T-cell (primary cell): ENCODE data around the gene THSD7A. TPM values are rescaled to one million over a fixed set of nuclear protein-coding genes. Genes with fewer than 3 reads are reported as not detected.

ENCODE experiments used
- ATAC-seq, 4 experiments: fragments of 200-7000 bp in 3 of 4; fragments of 150-1000 bp in 1 of 4; cut with Tn5 transposase; replicated peaks in 1 of 4; 1 replicate in 3 of 4; 2 replicates in 1 of 4; pipeline ENCODE4 v1.10.0; 2021; ENCODE audit warnings: moderate library complexity in 3 of 4, mild to moderate bottlenecking in 2 of 4, moderate number of reproducible peaks in 1 of 4
- CTCF ChIA-PET, 2 donors: fragments of 300-600 bp; sonication (Branson Sonifier 250); formaldehyde crosslinking; loops; one replicate each; lab custom pipeline; 2022; ENCODE audit warnings: antibody characterized with exemption in 2 of 2; lab: Charles Lee
- POLR2A ChIA-PET, 2 donors: fragments of 300-600 bp; sonication (Branson Sonifier 250); formaldehyde crosslinking; loops; one replicate each; lab custom pipeline; 2022; ENCODE audit warnings: antibody characterized with exemption in 2 of 2; lab: Charles Lee
- DNase-seq, 35 experiments: peaks; one replicate each; pipeline versions ENCODE4 v3.0.0 to v3.0.0-alpha.2; 2013 to 2023
- H3K27ac ChIP-seq: one replicate; pipeline ENCODE4 v1.5.1; 2013; ENCODE audit warnings: low read length
- H3K27me3 ChIP-seq, 2 experiments: replicated peaks in 1 of 2; 1 replicate in 1 of 2; 2 replicates in 1 of 2; pipeline versions ENCODE4 v1.6.1 to v1.7.0; 2013; ENCODE audit warnings: low read length in 1 of 2, mixed read lengths in 1 of 2; ENCODE audit not compliant: control insufficient read depth in 2 of 2, insufficient read depth in 2 of 2; ENCODE audit errors: extremely low read depth in 1 of 2
- H3K36me3 ChIP-seq, 2 donors: 1 replicate in 1 of 2; 2 replicates in 1 of 2; pipeline versions ENCODE4 v1.6.1 to v1.7.0; 2013; ENCODE audit warnings: low read length in 1 of 2; ENCODE audit not compliant: control insufficient read depth in 2 of 2, insufficient read depth in 1 of 2; ENCODE audit errors: extremely low read depth in 1 of 2
- H3K4me1 ChIP-seq, 2 experiments: 1 replicate in 1 of 2; 2 replicates in 1 of 2; pipeline versions ENCODE4 v1.6.1 to v1.7.0; 2013; ENCODE audit warnings: low read length in 2 of 2, mixed read lengths in 1 of 2; ENCODE audit not compliant: insufficient read depth in 2 of 2, control insufficient read depth in 1 of 2; ENCODE audit errors: extremely low read depth in 1 of 2
- H3K4me3 ChIP-seq, 2 donors: 1 replicate in 1 of 2; 2 replicates in 1 of 2; pipeline versions ENCODE4 v1.5.1 to v1.7.0; 2013; ENCODE audit warnings: mild to moderate bottlenecking in 2 of 2, low read length in 1 of 2, moderate library complexity in 1 of 2; ENCODE audit not compliant: control insufficient read depth in 1 of 2; ENCODE audit errors: extremely low read depth in 1 of 2
- H3K9me3 ChIP-seq: 2 replicates; pipeline ENCODE4 v1.7.0; 2013
- H3K27ac Mint-ChIP-seq, 2 donors: one replicate each; pipeline ENCODE4 v1.8.0; 2020 to 2021; ENCODE audit warnings: mild to moderate bottlenecking in 2 of 2, mixed read lengths in 2 of 2
- H3K27me3 Mint-ChIP-seq, 2 donors: one replicate each; pipeline ENCODE4 v1.8.0; 2021 to 2022; ENCODE audit warnings: mixed read lengths in 2 of 2
- H3K36me3 Mint-ChIP-seq: one replicate; pipeline ENCODE4 v1.8.0; 2021; ENCODE audit warnings: mixed read lengths
- H3K4me1 Mint-ChIP-seq, 3 donors: one replicate each; pipeline ENCODE4 v1.8.0; 2020 to 2022; ENCODE audit warnings: mixed read lengths in 3 of 3, mild to moderate bottlenecking in 1 of 3
- H3K4me3 Mint-ChIP-seq, 3 donors: one replicate each; pipeline ENCODE4 v1.8.0; 2020 to 2022; ENCODE audit warnings: mild to moderate bottlenecking in 3 of 3, mixed read lengths in 3 of 3, moderate library complexity in 3 of 3
- H3K9me3 Mint-ChIP-seq, 3 donors: one replicate each; pipeline ENCODE4 v1.8.0; 2020 to 2022; ENCODE audit warnings: mixed read lengths in 3 of 3
- WGBS: methylation state at CpG from one replicate; pipeline ENCODE4 v1.1.5; 2013; ENCODE audit warnings: missing lambda C conversion rate; ENCODE audit not compliant: insufficient coverage; 5-methylcytosine and 5-hydroxymethylcytosine counted together
- total RNA-seq, 35 experiments: library from RNA in 6 of 35; stranded (reverse) in 6 of 35; fragments of 120-200 nt in 1 of 35; gene quantifications; one replicate each; pipeline versions ENCODE4 v1.2.1 to v1.2.4 and lab custom pipeline; 2013 to 2026

Gene THSD7A
- total RNA-seq, 5 donors from 2014 or later (not counting 1 experiment from before 2014, with no cell fraction given): 0.08 to 0.33 TPM; not detected in 3

GRCh38 chr7:11491811-11492210, 340.2 kb downstream of the THSD7A start:
- WGBS: 90% methylated on average over 3 of the region's 4 CpGs
- no peaks in the 10 kb centered on the region for H3K27me3 ChIP-seq
- H3K4me1 ChIP-seq: no peaks in the 10 kb centered on the region
- H3K27ac ChIP-seq: no peak overlapping the region
- no peak for ATAC-seq
- H3K4me3 ChIP-seq: no peak overlapping the region
- H3K4me3 Mint-ChIP-seq: no peak overlapping the region
- H3K27me3 Mint-ChIP-seq: no peaks in the 10 kb centered on the region
- CTCF ChIA-PET: no interaction called here
- H3K4me1 Mint-ChIP-seq: no peaks in the 10 kb centered on the region
- no peaks in the 10 kb centered on the region for H3K9me3 ChIP-seq
- POLR2A ChIA-PET: interaction anchor here in 1 of 2 donors (0.6 kb wide), 1 partner anchor 44 kb away, joined by 3 read pairs; no protein-coding TSS in a partner anchor
- no peaks in the 10 kb centered on the region for H3K36me3 Mint-ChIP-seq
- H3K36me3 ChIP-seq: no peaks in the 10 kb centered on the region
- peaks cover 0 to 2% (median 0%) of the 10 kb centered on the region in 3 donors for H3K9me3 Mint-ChIP-seq
- DNase-seq: no peak
- H3K27ac Mint-ChIP-seq: no peak overlapping the region

GRCh38 chr7:11489280-11489679, 342.7 kb downstream of the THSD7A start:
- no peaks in the 10 kb centered on the region for H3K9me3 Mint-ChIP-seq
- POLR2A ChIA-PET: no interaction called here
- H3K4me3 ChIP-seq: no peak overlapping the region

GRCh38 chr7:11486271-11486670, 345.7 kb downstream of the THSD7A start:
- ATAC-seq: no peak
- POLR2A ChIA-PET: no interaction called here

More at GRCh38 chr7:11489280-11489679, 342.7 kb downstream of the THSD7A start:
- CTCF ChIA-PET: no interaction called here
- Mint-ChIP-seq H3K27me3 (no peaks in the 10 kb centered on the region), H3K4me3 (no peak overlapping the region), H3K27ac (no peak overlapping the region), H3K36me3 (no peaks in the 10 kb centered on the region), H3K4me1 (no peaks in the 10 kb centered on the region)
- H3K9me3 ChIP-seq: no peaks in the 10 kb centered on the region
- no peaks in the 10 kb centered on the region for H3K36me3 ChIP-seq
- H3K27ac ChIP-seq: no peak overlapping the region
- H3K27me3 ChIP-seq: no peaks in the 10 kb centered on the region
- DNase-seq (no peak), ATAC-seq (no peak)
- no peaks in the 10 kb centered on the region for H3K4me1 ChIP-seq

GRCh38 chr7:11485636-11486035, 346.4 kb downstream of the THSD7A start:
- Histone ChIP-seq H3K4me3 (no peak overlapping the region), H3K27ac (no peak overlapping the region), H3K9me3 (no peaks in the 10 kb centered on the region), H3K36me3 (no peaks in the 10 kb centered on the region), H3K4me1 (no peaks in the 10 kb centered on the region), H3K27me3 (no peaks in the 10 kb centered on the region)
- Mint-ChIP-seq H3K36me3 (no peaks in the 10 kb centered on the region), H3K4me3 (no peak overlapping the region), H3K4me1 (no peaks in the 10 kb centered on the region), H3K27me3 (no peaks in the 10 kb centered on the region), H3K9me3 (no peaks in the 10 kb centered on the region), H3K27ac (no peak overlapping the region)
- ChIA-PET CTCF (no interaction called here), POLR2A (no interaction called here)
- no peak for ATAC-seq
- no peak for DNase-seq

More at GRCh38 chr7:11486271-11486670, 345.7 kb downstream of the THSD7A start:
- no peaks in the 10 kb centered on the region for H3K36me3 Mint-ChIP-seq
- Histone ChIP-seq H3K4me1 (no peaks in the 10 kb centered on the region), H3K27me3 (no peaks in the 10 kb centered on the region), H3K9me3 (no peaks in the 10 kb centered on the region), H3K36me3 (no peaks in the 10 kb centered on the region), H3K4me3 (no peak overlapping the region), H3K27ac (no peak overlapping the region)
- no CpG with 5 or more reads among the region's 2 CpGs for WGBS
- H3K4me1 Mint-ChIP-seq: no peaks in the 10 kb centered on the region
- no peak for DNase-seq
- no peak overlapping the region for H3K4me3 Mint-ChIP-seq
- no peaks in the 10 kb centered on the region for H3K9me3 Mint-ChIP-seq
- H3K27me3 Mint-ChIP-seq: no peaks in the 10 kb centered on the region
- CTCF ChIA-PET: no interaction called here
- no peak overlapping the region for H3K27ac Mint-ChIP-seq

- no peak overlapping the region for H3K4me3 ChIP-seq
- WGBS: 30% methylated on average over 1 of the region's 3 CpGs
- DNase-seq: no peak
- H3K27ac ChIP-seq: no peak overlapping the region
- H3K9me3 ChIP-seq: no peaks in the 10 kb centered on the region
- Mint-ChIP-seq H3K4me3 (no peak overlapping the region), H3K36me3 (no peaks in the 10 kb centered on the region), H3K27me3 (no peaks in the 10 kb centered on the region), H3K4me1 (no peaks in the 10 kb centered on the region), H3K9me3 (peaks cover 0 to 3% (median 0%) of the 10 kb centered on the region in 3 donors), H3K27ac (no peak overlapping the region)
- no peaks in the 10 kb centered on the region for H3K36me3 ChIP-seq
- ChIA-PET CTCF (no interaction called here), POLR2A (no interaction called here)
- no peaks in the 10 kb centered on the region for H3K4me1 ChIP-seq
- no peak for ATAC-seq
- H3K27me3 ChIP-seq: no peaks in the 10 kb centered on the region
These were observed 351.9 kb downstream of the THSD7A start for GRCh38 chr7:11480143-11480542.

- Mint-ChIP-seq H3K4me3 (no peak overlapping the region), H3K36me3 (no peaks in the 10 kb centered on the region), H3K9me3 (peaks cover 0 to 3% (median 3%) of the 10 kb centered on the region in 3 donors), H3K27ac (no peak overlapping the region), H3K4me1 (no peaks in the 10 kb centered on the region), H3K27me3 (no peaks in the 10 kb centered on the region)
- CTCF ChIA-PET: no interaction called here
- POLR2A ChIA-PET: no interaction called here
- no peak for ATAC-seq
- Histone ChIP-seq H3K27ac (no peak overlapping the region), H3K4me3 (no peak overlapping the region), H3K9me3 (no peaks in the 10 kb centered on the region), H3K4me1 (no peaks in the 10 kb centered on the region), H3K27me3 (no peaks in the 10 kb centered on the region), H3K36me3 (no peaks in the 10 kb centered on the region)
- no CpG with 5 or more reads among the region's 3 CpGs for WGBS
- no peak for DNase-seq
These were observed 353.1 kb downstream of the THSD7A start for GRCh38 chr7:11478882-11479281.

GRCh38 chr7:11478426-11478825, 353.6 kb downstream of the THSD7A start:
- Histone ChIP-seq H3K27ac (no peak overlapping the region), H3K36me3 (no peaks in the 10 kb centered on the region), H3K27me3 (no peaks in the 10 kb centered on the region), H3K4me3 (no peak overlapping the region), H3K9me3 (no peaks in the 10 kb centered on the region), H3K4me1 (no peaks in the 10 kb centered on the region)
- Mint-ChIP-seq H3K4me3 (no peak overlapping the region), H3K36me3 (no peaks in the 10 kb centered on the region), H3K9me3 (peaks cover 0 to 3% (median 3%) of the 10 kb centered on the region in 3 donors), H3K27ac (no peak overlapping the region), H3K27me3 (no peaks in the 10 kb centered on the region), H3K4me1 (no peaks in the 10 kb centered on the region)
- ChIA-PET CTCF (no interaction called here), POLR2A (no interaction called here)
- DNase-seq (no peak), ATAC-seq (no peak)
- no CpG with 5 or more reads among the region's 1 CpG for WGBS
